Prostate gland (tissue), 2 donors: ENCODE results near the gene DIS3L2. TPM values are rescaled to one million over a fixed set of nuclear protein-coding genes. Genes with fewer than 3 reads are reported as not detected.
A peak's percentile ranks its signal among the peaks of the same experiment; 100 is the strongest.

ENCODE experiments used
- DNase-seq: peaks from one replicate; pipeline ENCODE4 v3.0.0-alpha.2; 2019; ENCODE audit warnings: low spot score
- H3K27ac ChIP-seq, 2 donors: fragments of 200-600 bp; sonication (generic); 2 replicates each; pipeline ENCODE4 v1.5.1; 2017 to 2019
- H3K27me3 ChIP-seq: fragments of 200-600 bp; sonication (generic); replicated peaks from 2 replicates; pipeline ENCODE4 v1.5.1; 2019; ENCODE audit not compliant: insufficient read depth
- H3K36me3 ChIP-seq, 2 donors: fragments of 200-600 bp; sonication (generic); 1 replicate in 1 of 2; 2 replicates in 1 of 2; pipeline versions ENCODE4 v1.5.1 to v1.8.1; 2017 to 2019
- H3K4me1 ChIP-seq: fragments of 200-600 bp; sonication (generic); replicated peaks from 2 replicates; pipeline ENCODE4 v1.5.1; 2019
- H3K4me3 ChIP-seq, 2 donors: fragments of 200-600 bp; sonication (generic); 2 replicates each; pipeline ENCODE4 v1.5.1; 2017 to 2019
- H3K9me3 ChIP-seq: fragments of 200-600 bp; sonication (generic); 2 replicates; pipeline ENCODE4 v1.5.1; 2017
- CTCF ChIP-seq, 4 experiments: fragments of 200-600 bp in 2 of 4; fragments of 450-650 bp in 2 of 4; sonication (generic) in 2 of 4; IDR thresholded peaks; 1 replicate in 3 of 4; 2 replicates in 1 of 4; pipeline ENCODE4 v1.5.1; 2016 to 2019; ENCODE audit warnings: antibody characterized with exemption in 4 of 4, mild to moderate bottlenecking in 2 of 4, moderate library complexity in 2 of 4
- POLR2A ChIP-seq: fragments of 450-650 bp; IDR thresholded peaks from one replicate; pipeline ENCODE4 v1.6.1; 2016; ENCODE audit warnings: antibody characterized with exemption, mild to moderate bottlenecking
- POLR2AphosphoS5 ChIP-seq: sonication (generic); formaldehyde crosslinking; IDR thresholded peaks from one replicate; pipeline ENCODE4 v1.6.1; 2017; ENCODE audit warnings: antibody characterized with exemption
- WGBS: methylation state at CpG from one replicate; pipeline ENCODE4 v1.1.5; 2018; 5-methylcytosine and 5-hydroxymethylcytosine counted together
- intact Hi-C: fragments of 100-400 bp; cut with DNase I; formaldehyde crosslinking; loops from one replicate; pipeline ENCODE4 v1.14.2; 2022
- total RNA-seq, 2 donors: library from RNA; depleted of rRNA; stranded (reverse); fragments of >200 nt; gene quantifications; one replicate each; pipeline ENCODE4 v1.1.0, GENCODE V29; 2016

The DIS3L2 gene
- total RNA-seq, 2 donors from 2014 or later, result 30.1 to 71.3 TPM

GRCh38 chr2:232296776-232297525 lies 335.4 kb downstream of the DIS3L2 start:
- Histone ChIP-seq H3K27me3 (no peaks in the 10 kb centered on the region), H3K9me3 (no peaks in the 10 kb centered on the region), H3K36me3 (no peaks in the 10 kb centered on the region), H3K4me1 (peaks cover 4% of the 10 kb centered on the region), H3K4me3 (no peak overlapping the region), H3K27ac (no peak overlapping the region)
- intact Hi-C loops, result no loop called here
- 91% methylated on average over 3 of the region's 3 CpGs for WGBS
- no peak for TF ChIP-seq POLR2A
- TF ChIP-seq CTCF (IDR thresholded peaks at IDR 0.05), result no peak
- TF ChIP-seq POLR2AphosphoS5, result no peak
- DNase-seq, result no peak

DNA sequence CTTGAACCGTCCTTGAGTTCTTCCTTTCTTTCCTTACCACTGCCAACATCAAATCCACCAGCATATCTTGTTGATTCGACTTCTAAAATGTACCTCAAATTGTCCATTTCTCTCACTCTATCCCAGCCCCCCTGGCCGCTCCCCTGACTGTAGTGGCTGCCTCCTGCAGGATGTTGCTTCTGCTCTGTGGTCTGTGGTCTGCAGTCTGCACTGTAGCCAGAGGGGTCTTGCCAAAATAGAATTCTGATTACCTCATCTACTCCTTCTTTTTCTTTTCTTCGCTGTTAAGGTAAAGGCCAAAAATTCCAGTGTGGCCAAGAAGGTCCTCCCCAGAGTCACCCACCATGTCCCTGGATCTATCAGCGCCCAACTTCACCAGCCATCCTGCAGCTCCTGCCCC lies 337.6 kb downstream of the DIS3L2 start:
- 95% methylated on average over 5 of the region's 5 CpGs for WGBS
- H3K27ac ChIP-seq, result no peak overlapping the region
- TF ChIP-seq POLR2A, result no peak

DNA sequence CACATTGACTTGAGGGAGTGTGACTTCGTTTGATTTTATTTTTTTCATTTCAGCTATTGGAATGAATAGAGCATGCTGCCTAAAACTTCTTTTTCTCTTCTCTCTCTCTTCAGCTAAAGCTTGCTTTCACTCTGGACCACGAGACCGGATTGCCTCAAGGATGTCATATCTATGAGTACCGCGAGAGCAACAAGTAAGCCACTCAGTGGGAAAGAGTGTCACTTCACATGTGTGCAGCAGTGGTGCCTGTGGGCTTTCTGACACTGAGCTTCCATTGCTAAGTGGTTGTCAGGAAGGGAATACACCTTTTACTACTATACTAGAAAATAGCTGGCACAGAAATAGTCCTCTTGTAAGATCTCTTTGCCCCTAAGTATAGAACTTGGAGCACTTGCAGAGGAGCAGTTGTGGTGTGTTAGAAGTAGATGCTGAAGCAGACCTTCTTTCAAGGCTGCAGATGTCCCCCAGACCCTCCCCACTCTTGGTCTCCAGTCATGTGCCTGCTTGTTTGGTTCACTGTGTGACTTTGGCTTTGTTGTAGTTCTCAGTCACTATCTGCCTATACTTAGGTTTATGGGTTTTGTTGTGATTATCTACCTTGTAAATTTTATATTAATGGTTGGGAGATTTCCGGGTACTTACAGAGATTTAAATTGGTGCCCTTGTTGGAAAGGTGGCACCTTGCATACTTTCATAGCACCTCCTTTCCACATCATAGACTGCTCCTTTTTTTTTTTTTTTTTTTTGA lies 338.6 kb downstream of the DIS3L2 start:
- TF ChIP-seq POLR2A (no peak), CTCF (IDR thresholded peaks at IDR 0.05) (no peak), POLR2AphosphoS5 (peak; percentile 53)
- H3K4me1 ChIP-seq, result peaks cover 4% of the 10 kb centered on the region
- 80% methylated on average over 6 of the region's 6 CpGs for whole genome bisulfite sequencing
- no peak overlapping the region for H3K27ac ChIP-seq
- H3K27me3 ChIP-seq, result no peaks in the 10 kb centered on the region
- intact Hi-C loops, result no loop called here
- H3K9me3 ChIP-seq, result no peaks in the 10 kb centered on the region
- DNase-seq, result no peak
- no peaks in the 10 kb centered on the region for H3K36me3 ChIP-seq
- no peak overlapping the region for H3K4me3 ChIP-seq

More for the DNA sequence above, 337.6 kb downstream of the DIS3L2 start:
- Histone ChIP-seq H3K4me3 (no peak overlapping the region), H3K9me3 (no peaks in the 10 kb centered on the region), H3K36me3 (no peaks in the 10 kb centered on the region), H3K4me1 (peaks cover 4% of the 10 kb centered on the region), H3K27me3 (no peaks in the 10 kb centered on the region)
- intact Hi-C loops, result no loop called here
- no peak for DNase-seq

DNA sequence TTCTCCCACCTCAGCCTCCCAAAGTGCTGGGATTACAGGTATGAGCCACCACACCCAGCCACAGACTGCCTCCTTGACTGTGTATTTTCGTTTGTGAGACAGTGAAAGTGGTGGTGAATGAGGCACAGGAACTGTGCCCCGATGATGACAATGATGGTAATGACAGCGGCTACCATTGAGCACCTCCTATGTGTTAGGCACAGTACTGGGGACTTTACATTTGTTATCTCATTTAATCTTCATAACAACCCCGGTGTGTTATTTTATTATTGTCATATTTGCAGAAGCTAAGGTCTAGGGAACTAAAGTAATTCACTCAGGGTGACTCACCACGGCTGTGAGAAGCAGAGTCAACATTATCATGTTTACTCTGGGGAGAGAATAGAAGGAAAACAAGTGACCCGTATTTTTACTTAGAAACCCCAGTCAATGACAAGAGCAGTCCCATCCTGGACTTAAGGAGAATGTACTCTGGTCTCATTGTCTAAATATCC lies 339.4 kb downstream of the DIS3L2 start:
- TF ChIP-seq POLR2AphosphoS5 (peak; percentile 79), POLR2A (no peak), CTCF (IDR thresholded peaks at IDR 0.05) (no peak)
- H3K27me3 ChIP-seq, result no peaks in the 10 kb centered on the region
- no peaks in the 10 kb centered on the region for H3K36me3 ChIP-seq
- no peak overlapping the region for H3K4me3 ChIP-seq
- peaks cover 4% of the 10 kb centered on the region for H3K4me1 ChIP-seq
- peak; percentile 54 for DNase-seq
- no peaks in the 10 kb centered on the region for H3K9me3 ChIP-seq
- H3K27ac ChIP-seq, result peak overlapping the region; percentile 22 to 35
- intact Hi-C loops, result no loop called here
- 53% methylated on average over 6 of the region's 6 CpGs for WGBS

GRCh38 chr2:232304236-232304635 lies 342.7 kb downstream of the DIS3L2 start:
- intact Hi-C loops, result no loop called here
- Histone ChIP-seq H3K4me3 (no peak overlapping the region), H3K4me1 (peaks cover 4% of the 10 kb centered on the region), H3K27me3 (no peaks in the 10 kb centered on the region), H3K36me3 (no peaks in the 10 kb centered on the region), H3K27ac (no peak overlapping the region), H3K9me3 (no peaks in the 10 kb centered on the region)
- no peak for TF ChIP-seq CTCF (IDR thresholded peaks at IDR 0.05)
- no peak for TF ChIP-seq POLR2A
- TF ChIP-seq POLR2AphosphoS5, result no peak
- DNase-seq, result no peak
- whole genome bisulfite sequencing, result 97% methylated on average over 6 of the region's 6 CpGs
